Stimulated activated CD8-positive, alpha-beta memory T cell treated with anti-CD3 and anti-CD28 coated beads, Interleukin-15, amount 100 ng/mL, for 24 hours (primary cell): ENCODE data around the gene TFEC.
"Not testable (repeated sequence)": the region's sequence is repeated elsewhere in the genome, so short reads cannot be mapped to it uniquely, and the experiment has no call there.

Experiments
- DNase-seq: peaks from one replicate; pipeline ENCODE4 v3.0.0-alpha.2; 2020; ENCODE audit warnings: low read depth

The TFEC gene

GRCh38 chr7:115987486-115987885 lies 43.1 kb downstream of the TFEC start:
- DNase-seq, result no peak

- no peak for DNase-seq
Measured at GRCh38 chr7:115984105-115984504, 46.5 kb downstream of the TFEC start.

GRCh38 chr7:115980159-115980558 lies 50.4 kb downstream of the TFEC start:
- no peak for DNase-seq

DNA sequence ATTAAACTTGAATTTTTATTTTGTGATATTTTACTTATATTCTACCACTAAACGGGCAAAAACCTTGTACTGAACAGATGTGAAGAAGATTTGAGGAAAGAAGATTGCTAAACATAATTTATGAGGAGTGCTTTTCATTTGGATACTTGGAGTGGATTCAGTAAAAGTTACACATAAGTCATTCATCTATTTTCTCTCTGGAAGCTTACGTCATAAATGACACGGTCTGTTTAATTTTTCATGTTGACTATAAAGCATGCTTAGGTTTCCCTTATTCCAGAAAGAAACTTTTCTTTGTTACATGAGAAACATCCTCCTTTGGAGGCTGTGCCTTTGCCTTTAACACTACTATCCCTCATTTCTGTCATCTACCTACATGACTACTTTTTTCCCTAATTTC lies 53.9 kb downstream of the TFEC start:
- no peak for DNase-seq

GRCh38 chr7:115975766-115976165 lies 54.8 kb downstream of the TFEC start:
- no peak for DNase-seq

DNA sequence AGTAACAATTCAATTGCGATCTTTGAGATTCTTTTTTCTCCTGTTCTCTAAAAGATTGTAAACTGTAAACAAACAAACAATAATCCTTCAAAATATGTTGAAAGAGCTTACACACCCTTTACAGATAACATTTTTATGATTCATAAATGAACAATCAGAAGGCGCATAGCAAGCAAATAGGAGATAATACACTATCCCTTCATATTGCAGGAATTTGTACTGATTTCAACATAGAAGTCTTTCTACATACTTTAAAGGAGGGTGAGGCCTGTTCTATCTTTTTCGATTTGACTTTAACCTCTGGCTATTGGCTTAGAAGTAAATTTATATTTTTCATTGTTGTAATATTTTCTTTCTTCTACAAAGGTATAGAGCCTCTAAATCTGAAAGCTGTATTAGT lies 57.2 kb downstream of the TFEC start:
- DNase-seq, result no peak

DNA sequence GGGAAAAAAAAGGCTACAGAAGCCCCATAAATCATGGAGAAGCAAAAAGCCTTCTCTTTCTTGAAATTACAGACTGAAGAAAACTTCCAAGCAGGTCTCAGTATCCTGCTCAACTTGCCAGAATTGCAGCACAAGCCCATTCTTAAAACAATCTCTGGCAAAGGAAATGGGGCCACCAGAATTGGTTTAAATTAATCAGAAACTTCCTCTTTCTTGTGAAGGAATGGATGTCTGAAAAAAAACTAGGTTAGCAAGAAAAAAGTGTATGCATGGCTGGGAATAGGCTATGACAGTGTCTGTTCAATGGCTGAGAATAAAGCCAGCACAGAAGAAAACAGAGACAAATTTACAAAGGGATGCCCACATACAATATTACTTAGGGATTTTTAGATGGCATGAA lies 59.1 kb downstream of the TFEC start:
- no peak for DNase-seq

- DNase-seq, result no peak
Measured at GRCh38 chr7:115968596-115968995, 62.0 kb downstream of the TFEC start.

- no peak for DNase-seq
Measured at GRCh38 chr7:115968171-115968570, 62.4 kb downstream of the TFEC start.

- no peak for DNase-seq
Measured at GRCh38 chr7:115965796-115966475, 64.6 kb downstream of the TFEC start.

GRCh38 chr7:115965236-115965635 lies 65.3 kb downstream of the TFEC start:
- DNase-seq, result no peak

- no peak for DNase-seq
Measured at GRCh38 chr7:115964799-115965198, 65.8 kb downstream of the TFEC start.

GRCh38 chr7:115962340-115962739 lies 68.2 kb downstream of the TFEC start:
- DNase-seq, result no peak

DNA sequence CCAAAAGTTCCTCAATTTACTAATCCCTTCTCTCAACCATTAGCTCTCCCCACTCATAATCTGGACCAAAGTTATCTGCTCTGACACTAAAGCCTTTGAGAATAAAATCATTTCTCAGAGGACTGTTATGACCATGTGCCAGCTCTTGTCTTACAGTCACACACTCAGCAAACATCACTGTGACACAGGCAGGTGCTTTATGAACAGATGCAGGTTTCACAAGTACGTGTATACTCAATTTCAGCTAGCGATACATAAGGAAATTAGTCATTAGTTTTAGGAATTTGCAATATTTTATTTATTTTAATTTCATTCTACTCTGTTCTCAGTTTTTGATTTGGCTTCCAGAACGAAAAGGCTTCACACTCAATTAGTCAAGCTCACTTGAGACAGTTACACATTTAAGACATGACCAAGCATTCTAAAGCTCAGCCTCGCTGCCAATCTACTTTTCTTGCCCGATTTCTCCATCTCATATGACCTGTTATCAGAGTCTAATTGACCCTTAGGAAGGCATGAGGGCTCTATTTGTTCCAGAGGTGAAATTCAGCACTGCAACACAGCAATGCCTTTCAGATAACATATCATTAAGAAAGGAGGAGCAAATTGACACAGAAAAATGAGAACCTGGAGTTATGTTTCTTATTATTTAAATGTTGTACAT lies 76.8 kb downstream of the TFEC start:
- DNase-seq, result no peak

DNA sequence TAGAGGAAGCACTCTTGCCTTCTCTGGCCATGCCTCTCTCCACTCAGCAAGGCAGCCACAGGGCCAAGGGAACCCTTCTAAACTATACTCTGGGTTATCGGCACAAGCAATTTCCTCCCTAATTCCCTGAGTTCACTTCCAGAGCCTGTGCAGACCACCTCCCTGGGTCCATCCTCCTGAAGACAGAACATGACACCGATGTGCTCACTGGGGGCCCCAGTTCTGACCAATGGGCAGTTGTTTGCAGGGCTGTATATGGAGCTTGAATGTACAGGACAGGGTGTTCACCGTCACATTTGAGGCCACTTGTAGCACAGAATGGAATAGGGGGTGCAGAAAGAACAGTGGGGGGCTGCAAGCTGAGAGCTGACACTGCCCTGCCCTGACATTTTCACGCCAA lies 77.7 kb downstream of the TFEC start:
- DNase-seq, result no peak

DNA sequence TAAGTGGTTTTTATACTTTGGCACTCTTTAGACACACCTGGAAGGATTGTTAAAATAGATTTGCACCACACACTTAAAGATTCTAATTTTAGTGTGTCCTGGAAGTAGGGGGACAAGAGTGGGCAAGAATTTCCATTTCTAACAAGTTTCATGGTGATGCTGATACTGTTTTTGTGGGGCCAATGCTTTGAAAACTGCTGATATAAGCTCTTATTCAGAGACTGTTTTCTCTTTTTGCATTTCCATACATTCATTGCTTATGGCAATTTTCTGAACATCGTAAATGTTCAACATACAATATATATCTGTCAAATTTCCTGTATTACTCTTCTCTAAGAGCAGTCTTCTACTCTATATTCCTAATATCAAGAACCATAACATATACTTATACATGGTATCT lies 79.0 kb downstream of the TFEC start:
- no peak for DNase-seq

DNA sequence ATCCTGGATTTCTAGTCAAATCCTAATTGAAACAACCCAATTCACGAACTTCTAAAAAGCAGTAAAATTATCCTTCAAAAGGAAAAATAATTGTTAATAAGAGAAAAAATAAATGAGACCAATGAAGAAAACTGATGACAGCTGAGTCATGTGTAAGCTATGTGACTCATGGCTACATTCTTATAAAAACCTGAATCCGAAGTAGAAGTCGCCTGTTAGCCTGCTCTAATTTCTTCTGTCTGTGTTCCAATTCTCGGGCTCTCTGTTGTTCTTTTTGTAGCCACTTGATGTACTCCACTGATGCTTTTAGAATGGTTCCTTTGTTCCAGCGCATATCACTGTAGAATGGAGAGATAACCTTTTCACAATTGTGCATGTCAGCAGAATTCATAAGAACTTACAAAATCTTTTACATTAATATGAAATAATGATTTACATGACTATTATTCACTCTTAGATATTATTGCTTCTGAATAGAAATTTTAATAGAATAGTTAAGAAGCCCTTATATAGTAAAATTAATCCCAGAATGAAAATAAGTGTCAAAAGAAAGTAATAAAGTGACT lies 88.8 kb downstream of the TFEC start:
- DNase-seq, result no peak

DNA sequence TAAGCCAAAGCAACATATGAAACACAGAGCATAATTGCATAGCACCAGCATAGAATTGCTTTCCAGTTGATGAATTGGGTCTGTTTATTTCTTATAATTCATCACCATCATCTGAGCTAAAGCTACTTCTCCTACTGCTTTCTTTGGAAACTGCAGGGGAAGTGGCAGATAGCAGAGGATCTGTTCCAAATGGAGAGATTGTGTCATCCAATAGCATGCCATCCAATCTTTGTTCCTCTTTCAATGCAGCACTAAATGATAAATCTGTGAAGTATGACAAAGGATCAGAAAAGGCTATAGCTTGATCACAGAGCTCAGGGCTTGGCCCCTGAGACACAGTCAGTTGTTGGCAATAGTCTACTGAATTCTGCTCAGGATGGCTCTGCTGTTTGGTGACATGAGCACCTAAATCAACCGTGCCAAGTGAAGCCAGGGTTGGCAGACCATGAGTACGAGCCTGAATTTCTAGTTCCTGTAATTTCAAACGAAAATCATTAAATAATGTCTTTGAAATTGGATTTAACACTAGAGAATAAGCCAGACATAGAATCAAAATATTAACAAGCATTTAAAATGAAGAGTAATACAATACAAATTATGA lies 90.0 kb downstream of the TFEC start:
- no peak for DNase-seq

GRCh38 chr7:115937960-115938359 lies 92.6 kb downstream of the TFEC start:
- DNase-seq, result no peak

DNA sequence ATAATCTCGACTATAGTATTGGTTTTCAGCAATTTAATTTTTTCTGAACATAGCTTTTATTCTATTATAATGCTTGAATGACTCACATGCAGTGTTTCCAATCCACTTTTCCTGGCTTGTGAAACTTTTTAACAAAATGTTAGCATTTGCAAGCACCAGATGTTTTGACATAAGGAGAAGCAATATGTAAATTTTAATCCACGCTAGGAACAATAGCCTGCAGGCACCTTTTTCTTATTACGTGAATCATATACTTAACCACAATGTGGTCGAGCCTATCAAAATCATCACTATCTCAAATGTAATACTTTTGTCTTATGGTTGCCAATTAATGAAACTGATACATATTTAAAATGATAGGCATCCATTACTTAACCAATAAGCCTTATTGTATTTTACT lies 97.1 kb downstream of the TFEC start:
- DNase-seq, result no peak

GRCh38 chr7:115932880-115933279 lies 97.7 kb downstream of the TFEC start:
- no peak for DNase-seq

GRCh38 chr7:115930184-115930583 lies 100.4 kb downstream of the TFEC start:
- DNase-seq, result not testable (repeated sequence)

GRCh38 chr7:115929736-115930135 lies 100.8 kb downstream of the TFEC start:
- DNase-seq, result not testable (repeated sequence)
